NOMO-1 treated with dmso at 0.1 percent for 144 hours (cell line): ENCODE data around the gene NCLN.

Experiments
- DNase-seq: peaks from one replicate; lab custom pipeline; 2025; ENCODE audit not compliant: unreplicated experiment; lab: John Stamatoyannopoulos, UW

The NCLN gene

GRCh38 chr19:3252650-3253049, 66.9 kb downstream of the NCLN start:
- no peak for DNase-seq

DNA sequence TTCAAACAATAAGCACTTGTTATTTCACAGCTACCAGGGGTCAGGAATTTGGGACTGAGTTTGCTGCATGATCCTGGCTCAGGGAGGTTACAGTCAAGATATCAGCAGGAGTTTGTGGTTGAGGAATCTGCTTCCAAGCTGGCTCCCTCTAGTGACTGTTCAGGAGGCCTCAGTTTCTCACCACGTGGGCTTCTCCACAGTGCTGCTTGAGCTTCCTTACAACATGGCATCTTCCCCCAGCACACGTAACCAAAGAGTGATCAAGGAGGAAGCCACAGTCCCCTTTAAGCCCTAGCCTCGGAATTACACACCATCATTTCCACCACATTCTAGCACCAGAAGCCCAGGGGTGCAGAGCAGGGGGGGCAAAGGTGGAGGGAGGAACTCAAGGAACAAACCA, 67.5 kb downstream of the NCLN start:
- DNase-seq = no peak

DNA sequence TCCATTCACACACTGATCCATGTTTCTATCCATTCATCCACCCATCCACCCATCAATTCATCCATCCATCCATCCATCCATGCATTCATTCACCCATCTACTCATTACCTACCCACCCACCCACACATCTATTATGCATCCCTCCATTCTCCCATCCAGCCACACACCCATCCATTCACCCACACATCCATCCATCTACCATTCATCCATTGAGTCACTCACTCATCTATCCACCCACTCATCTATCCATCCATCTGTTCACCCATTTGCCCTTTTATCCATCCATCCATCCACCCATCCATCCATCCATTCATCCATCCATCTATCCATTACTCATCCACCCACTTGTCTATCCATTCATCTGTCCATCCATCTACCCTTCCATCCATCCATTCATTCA, 68.8 kb downstream of the NCLN start:
- DNase-seq = no peak

DNA sequence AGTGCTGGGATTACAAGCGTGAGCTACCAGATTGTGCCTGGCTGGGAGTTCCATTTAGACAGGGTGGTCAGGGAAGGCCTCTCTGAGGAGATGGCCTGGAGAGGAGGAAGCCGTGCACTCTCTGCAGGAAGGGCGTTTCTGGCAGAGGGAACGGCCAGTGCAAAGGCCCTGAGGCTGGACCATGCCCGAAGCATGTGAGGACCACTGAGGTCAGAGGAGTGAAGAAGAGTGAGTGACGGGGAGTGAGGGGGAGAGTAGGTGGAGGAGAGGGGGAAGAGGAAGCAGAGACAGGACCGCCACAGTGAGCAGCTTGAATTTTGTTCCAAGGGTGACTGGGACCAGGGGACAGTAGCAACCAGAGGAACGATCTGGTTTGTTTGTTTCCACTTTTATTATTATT, 71.3 kb downstream of the NCLN start:
- DNase-seq = no peak
